SK-N-SH (cell line): Measurements from ENCODE around the gene DHRS1. TPM values are rescaled to one million over a fixed set of nuclear protein-coding genes. Genes with fewer than 3 reads are reported as not detected.

ENCODE experiments used
- CTCF ChIA-PET: fragments of 300-600, 350-600 bp; formaldehyde crosslinking; extraction: SDS; loops from one replicate; lab custom pipeline; 2021; lab: Yijun Ruan, JAX
- POLR2A ChIA-PET: fragments of 350-600 bp; sonication (Branson Sonifier 250); formaldehyde crosslinking; extraction: SDS; loops from one replicate; lab custom pipeline; 2020; ENCODE audit warnings: antibody characterized with exemption, inconsistent platforms; lab: Yijun Ruan, JAX
- DNase-seq: peaks from one replicate; pipeline ENCODE4 v3.0.0; 2012
- H2AFZ ChIP-seq: fragments of 200-600 bp; sonication (generic); 2 replicates; pipeline ENCODE4 v1.8.1; 2016; ENCODE audit warnings: antibody characterized with exemption, mild to moderate bottlenecking, low read depth
- H3F3A ChIP-seq: fragments of 200-600 bp; sonication (generic); replicated peaks from 2 replicates; pipeline ENCODE3; 2016; ENCODE audit warnings: antibody characterized with exemption, mild to moderate bottlenecking; ENCODE audit not compliant: insufficient read depth
- H3K27ac ChIP-seq, 2 experiments: fragments of 200-500 bp in 1 of 2; fragments of 200-600 bp in 1 of 2; sonication (Bioruptor generic) in 1 of 2; sonication (generic), shearing (Covaris generic) in 1 of 2; 2 replicates each; pipeline versions ENCODE4 v1.5.1 to v1.6.1; 2014 to 2016; ENCODE audit warnings: low read depth in 2 of 2, inconsistent platforms in 1 of 2, low read length in 1 of 2, mild to moderate bottlenecking in 1 of 2, mixed read lengths in 1 of 2
- H3K27me3 ChIP-seq: fragments of 200-600 bp; sonication (generic), shearing (Covaris generic); 2 replicates; pipeline ENCODE4 v1.6.1; 2016; ENCODE audit warnings: mixed run types; ENCODE audit not compliant: insufficient read depth
- H3K36me3 ChIP-seq, 2 experiments: fragments of 200-500 bp in 1 of 2; fragments of 200-600 bp in 1 of 2; sonication (Bioruptor generic) in 1 of 2; sonication (generic) in 1 of 2; replicated peaks in 1 of 2; 2 replicates each; pipeline versions ENCODE3 to v1.5.1; 2014 to 2016; ENCODE audit warnings: low read length in 1 of 2, mild to moderate bottlenecking in 1 of 2; ENCODE audit not compliant: insufficient read depth in 2 of 2, control insufficient read depth in 1 of 2
- H3K4me1 ChIP-seq, 2 experiments: fragments of 200-500 bp in 1 of 2; fragments of 200-600 bp in 1 of 2; sonication (Bioruptor generic) in 1 of 2; sonication (generic), shearing (Covaris generic) in 1 of 2; 2 replicates each; pipeline versions ENCODE4 v1.5.1 to v1.6.1; 2014 to 2016; ENCODE audit warnings: low read depth in 1 of 2, low read length in 1 of 2, mixed run types in 1 of 2; ENCODE audit not compliant: insufficient read depth in 2 of 2, control insufficient read depth in 1 of 2
- H3K4me2 ChIP-seq: fragments of 200-600 bp; sonication (generic), shearing (Covaris generic); 2 replicates; pipeline ENCODE4 v1.6.1; 2017; ENCODE audit warnings: mixed run types
- H3K4me3 ChIP-seq, 2 experiments: fragments of 200-500 bp in 1 of 2; fragments of 200-600 bp in 1 of 2; sonication (Bioruptor generic) in 1 of 2; sonication (generic), shearing (Covaris generic) in 1 of 2; 2 replicates each; pipeline versions ENCODE4 v1.5.1 to v1.8.1; 2014 to 2016; ENCODE audit warnings: low read depth in 2 of 2, inconsistent platforms in 1 of 2, low read length in 1 of 2, mild to moderate bottlenecking in 1 of 2, mixed read lengths in 1 of 2, moderate library complexity in 1 of 2
- H3K79me2 ChIP-seq: fragments of 200-600 bp; sonication (generic); 2 replicates; pipeline ENCODE4 v1.8.1; 2017; ENCODE audit warnings: mild to moderate bottlenecking; ENCODE audit not compliant: insufficient read depth
- H3K9ac ChIP-seq: fragments of 200-600 bp; sonication (generic); 2 replicates; pipeline ENCODE4 v1.6.1; 2017; ENCODE audit warnings: mixed run types
- H3K9me2 ChIP-seq: fragments of 200-600 bp; sonication (generic); 2 replicates; pipeline ENCODE4 v1.6.1; 2017; ENCODE audit warnings: mixed run types
- H3K9me3 ChIP-seq: fragments of 200-600 bp; sonication (generic); 2 replicates; pipeline ENCODE4 v1.6.1; 2017; ENCODE audit warnings: mixed run types, mild to moderate bottlenecking, moderate library complexity
- H4K20me1 ChIP-seq: fragments of 200-600 bp; sonication (generic); 2 replicates; pipeline ENCODE4 v1.6.1; 2017; ENCODE audit warnings: mild to moderate bottlenecking, mixed run types; ENCODE audit not compliant: insufficient read depth
- CHD2 ChIP-seq: fragments of 150-350 bp; IDR thresholded peaks from 2 replicates; pipeline ENCODE4 v1.6.1; 2018; ENCODE audit warnings: low read length; ENCODE audit not compliant: partially characterized antibody
- CTCF ChIP-seq: fragments of 200-600 bp; sonication (generic); IDR thresholded peaks from 2 replicates; pipeline ENCODE4 v1.6.1; 2017; ENCODE audit warnings: antibody characterized with exemption, mild to moderate bottlenecking, moderate library complexity
- EZH2phosphoT487 ChIP-seq: fragments of 200-600 bp; sonication (generic); IDR thresholded peaks from 2 replicates; pipeline ENCODE4 v1.6.1; 2017; ENCODE audit warnings: low read depth, mixed run types, mild to moderate bottlenecking, antibody characterized with exemption, moderate library complexity, borderline replicate concordance
- FOXJ3 ChIP-seq: sonication (generic); formaldehyde crosslinking; IDR thresholded peaks from 2 replicates; pipeline ENCODE4 v1.5.1; 2020; ENCODE audit warnings: mild to moderate bottlenecking, missing genetic modification reagents
- FOXM1 ChIP-seq: IDR thresholded peaks from 2 replicates; pipeline ENCODE4 v1.4.0; 2012; ENCODE audit warnings: low read depth, mild to moderate bottlenecking
- IRF3 ChIP-seq: fragments of 150-350 bp; IDR thresholded peaks from 2 replicates; pipeline ENCODE4 v1.6.1; 2016; ENCODE audit warnings: mild to moderate bottlenecking, low read depth, low read length
- MEF2A ChIP-seq: IDR thresholded peaks from 2 replicates; pipeline ENCODE4 v1.4.0; 2012; ENCODE audit warnings: low read depth, borderline replicate concordance
- PBX3 ChIP-seq: IDR thresholded peaks from 2 replicates; pipeline ENCODE4; 2012
- POLR2AphosphoS5 ChIP-seq: IDR thresholded peaks from 2 replicates; pipeline ENCODE4 v1.6.1; 2012; ENCODE audit warnings: low read depth, low read length
- RAD21 ChIP-seq: IDR thresholded peaks from 2 replicates; pipeline ENCODE4 v1.6.1; 2012; ENCODE audit warnings: mild to moderate bottlenecking, low read length
- RCOR1 ChIP-seq: fragments of 150-350 bp; IDR thresholded peaks from 2 replicates; pipeline ENCODE4 v1.6.1; 2017; ENCODE audit warnings: antibody characterized with exemption, low read length
- TAF1 ChIP-seq: IDR thresholded peaks from 2 replicates; pipeline ENCODE4 v1.6.1; 2012; ENCODE audit warnings: low read depth, mild to moderate bottlenecking, low read length, moderate library complexity, borderline replicate concordance
- TEAD4 ChIP-seq: IDR thresholded peaks from 2 replicates; pipeline ENCODE4 v1.4.0; 2012; ENCODE audit warnings: mild to moderate bottlenecking, borderline replicate concordance; ENCODE audit not compliant: insufficient read depth
- YY1 ChIP-seq: IDR thresholded peaks from 2 replicates; pipeline ENCODE4 v1.4.0; 2012; ENCODE audit warnings: low read depth, mild to moderate bottlenecking
- WGBS: methylation state at CpG from one replicate; pipeline ENCODE4 v1.1.6; 2017; ENCODE audit warnings: low lambda C conversion rate; 5-methylcytosine and 5-hydroxymethylcytosine counted together
- polyA plus RNA-seq, 3 experiments: library from polyadenylated mRNA; depleted of rRNA; stranded (reverse); fragments of >200 nt; gene quantifications; 2 replicates each; pipeline ENCODE4 v1.2.3, GENCODE V29; 2012

The DHRS1 gene
- polyA plus RNA-seq, 1 of the 3 experiments (the other 2 are of a cell fraction) = 65.4 TPM

- Histone ChIP-seq H3K79me2 (no peaks in the 10 kb centered on the region), H3K9me2 (no peaks in the 10 kb centered on the region), H2AFZ (no peak overlapping the region), H3K9ac (no peak overlapping the region), H3F3A (peaks cover 13% of the 10 kb centered on the region), H3K27me3 (no peaks in the 10 kb centered on the region), H3K4me2 (no peak overlapping the region), H3K4me1 (peaks cover 2 to 8% of the 10 kb centered on the region in 2 experiments; a peak in 2 of 4 replicates), H4K20me1 (no peaks in the 10 kb centered on the region), H3K36me3 (peaks cover 6 to 23% of the 10 kb centered on the region in 2 experiments), H3K27ac (no peak overlapping the region), H3K4me3 (no peak overlapping the region), H3K9me3 (no peaks in the 10 kb centered on the region)
- no peak for TF ChIP-seq FOXM1
- no peak for TF ChIP-seq CHD2
- no peak for TF ChIP-seq IRF3
- TF ChIP-seq MEF2A = no peak
- TF ChIP-seq RAD21 = no peak
- no peak for TF ChIP-seq RCOR1
- no peak for TF ChIP-seq CTCF
- no peak for TF ChIP-seq TAF1
- TF ChIP-seq PBX3 = no peak
- no peak for TF ChIP-seq FOXJ3
- TF ChIP-seq EZH2phosphoT487 = no peak
- no peak for TF ChIP-seq TEAD4
- no peak for TF ChIP-seq YY1
- TF ChIP-seq POLR2AphosphoS5 = no peak
- POLR2A ChIA-PET = no interaction called here
- 80% methylated on average over 7 of the region's 9 CpGs for WGBS
- CTCF ChIA-PET = interaction anchor here (1.0 to 2.5 kb wide), 7 partner anchors 9 to 124 kb away, joined by 3 to 19 read pairs (median 5); partner anchors contain the start of gene TINF2
- no peak for DNase-seq
Observed at GRCh38 chr14:24312736-24313507, 13.3 kb upstream of the DHRS1 start.
